HL-60/S4 treated with phorbol 12-myristate 13-acetate at 8.2 ng/mL for 4 days and 3 days (cell line): ENCODE data around the gene SCG3.

Experiments used
- in situ Hi-C: fragments of 300-500 bp; cut with MboI; formaldehyde crosslinking; loops from 2 replicates; pipeline ENCODE4 v1.15.0; 2022; ENCODE audit warnings: low sequenced_read_pairs

The SCG3 gene

GRCh38 chr15:51755790-51756189, 74.5 kb downstream of the SCG3 start:
- in situ Hi-C loops: no loop called here

DNA sequence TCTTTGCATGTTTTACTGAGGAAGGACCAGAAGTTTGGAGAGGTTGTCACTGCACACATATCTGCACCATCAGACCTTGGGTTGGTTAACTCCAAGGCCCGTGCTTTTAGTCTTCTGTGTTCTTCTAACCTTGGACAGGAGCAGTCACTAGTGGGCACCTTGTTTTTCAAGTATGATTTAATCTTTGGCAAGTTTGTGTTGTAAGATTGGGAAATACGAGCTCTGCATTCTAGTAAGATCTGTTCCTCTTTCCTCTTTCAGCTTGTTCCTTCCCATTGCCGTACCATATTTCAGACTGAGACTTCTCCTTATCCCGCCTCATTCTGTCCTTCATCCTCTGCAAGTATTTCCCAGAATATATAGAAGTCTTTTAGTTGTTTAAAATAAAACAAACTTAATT, 75.2 kb downstream of the SCG3 start:
- in situ Hi-C loops: no loop called here

DNA sequence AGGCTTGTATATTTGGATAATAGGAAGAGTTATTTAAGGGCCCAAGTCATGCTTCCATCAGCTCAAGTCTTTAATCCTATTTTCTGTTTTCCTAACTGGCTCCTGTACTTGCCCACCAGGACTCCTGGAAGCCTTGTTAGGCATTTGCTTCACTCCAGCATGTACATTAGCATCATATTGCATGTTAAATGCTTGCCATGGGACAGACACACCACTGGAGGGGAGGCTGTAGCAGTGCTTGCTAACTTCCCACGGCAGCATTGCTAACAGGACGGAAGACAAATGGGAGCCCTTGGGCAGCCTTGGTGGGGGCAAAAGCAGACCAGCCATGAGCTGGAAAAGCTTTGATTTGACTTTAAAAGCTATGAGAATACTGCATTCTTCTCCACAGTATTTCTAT, 76.1 kb downstream of the SCG3 start:
- in situ Hi-C loops: no loop called here

- in situ Hi-C loops: no loop called here
Measured at GRCh38 chr15:51758645-51759044, 77.3 kb downstream of the SCG3 start.

GRCh38 chr15:51759557-51760070, 78.3 kb downstream of the SCG3 start:
- in situ Hi-C loops: no loop called here

DNA sequence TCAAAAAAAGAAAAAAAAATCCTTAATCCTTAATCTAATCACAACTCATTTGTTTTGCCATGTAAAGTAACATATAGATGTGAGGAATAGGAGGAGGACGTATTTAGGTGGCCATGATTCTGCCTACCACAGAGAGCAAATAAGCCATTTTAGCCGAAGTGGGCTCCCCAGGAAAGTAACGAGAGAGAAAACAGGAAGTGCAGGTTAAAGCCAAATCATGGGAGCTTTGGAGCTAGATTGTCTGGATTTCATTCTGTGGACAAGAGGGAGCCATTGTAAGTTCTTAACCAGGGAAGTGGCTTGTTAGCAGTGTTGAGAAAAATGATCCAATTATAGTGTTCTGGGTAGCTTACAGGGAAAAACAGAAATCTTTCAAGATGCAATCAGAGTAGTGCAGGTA, 79.5 kb downstream of the SCG3 start:
- in situ Hi-C loops: no loop called here

GRCh38 chr15:51765751-51766150, 84.4 kb downstream of the SCG3 start:
- in situ Hi-C loops: no loop called here

DNA sequence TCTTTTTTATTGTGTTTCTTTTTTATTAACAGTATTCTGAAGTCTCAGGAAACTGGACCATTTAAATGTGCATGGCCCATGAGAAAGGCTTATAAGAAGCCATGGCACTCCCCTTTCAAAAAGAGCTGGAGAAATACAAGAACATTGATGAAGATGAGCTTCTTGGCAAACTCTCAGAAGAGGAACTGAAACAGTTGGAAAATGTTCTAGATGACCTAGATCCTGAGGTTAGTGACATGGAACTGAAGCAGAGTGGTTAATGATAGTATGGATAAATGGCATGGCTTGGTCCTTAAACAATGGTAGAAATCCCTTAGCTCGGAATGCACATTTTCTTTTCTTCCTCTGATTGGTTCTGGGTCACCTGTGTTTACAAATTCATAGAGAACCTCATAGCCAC, 85.0 kb downstream of the SCG3 start:
- in situ Hi-C loops: no loop called here

DNA sequence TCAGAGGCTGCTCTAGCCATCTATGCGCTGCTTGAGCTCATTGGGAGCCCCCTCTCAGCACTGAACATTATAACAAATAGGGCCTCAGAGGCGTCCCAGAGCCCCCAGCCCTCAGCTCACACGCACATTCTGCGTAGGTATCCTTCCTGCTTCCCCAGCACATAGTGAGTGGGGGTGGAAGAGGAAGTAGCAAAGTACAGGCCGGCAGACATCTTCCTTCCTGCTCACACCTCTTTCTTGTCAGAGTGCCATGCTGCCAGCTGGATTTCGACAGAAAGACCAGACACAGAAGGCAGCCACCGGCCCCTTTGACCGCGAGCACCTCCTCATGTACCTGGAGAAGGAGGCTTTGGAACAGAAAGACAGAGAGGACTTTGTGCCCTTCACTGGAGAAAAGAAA, 86.7 kb downstream of the SCG3 start:
- in situ Hi-C loops: no loop called here
